Measurements from ENCODE around the gene LMBRD1.
"Not testable (repeated sequence)": the region's sequence is repeated elsewhere in the genome, so short reads cannot be mapped to it uniquely, and the experiment has no call there.

DNA sequence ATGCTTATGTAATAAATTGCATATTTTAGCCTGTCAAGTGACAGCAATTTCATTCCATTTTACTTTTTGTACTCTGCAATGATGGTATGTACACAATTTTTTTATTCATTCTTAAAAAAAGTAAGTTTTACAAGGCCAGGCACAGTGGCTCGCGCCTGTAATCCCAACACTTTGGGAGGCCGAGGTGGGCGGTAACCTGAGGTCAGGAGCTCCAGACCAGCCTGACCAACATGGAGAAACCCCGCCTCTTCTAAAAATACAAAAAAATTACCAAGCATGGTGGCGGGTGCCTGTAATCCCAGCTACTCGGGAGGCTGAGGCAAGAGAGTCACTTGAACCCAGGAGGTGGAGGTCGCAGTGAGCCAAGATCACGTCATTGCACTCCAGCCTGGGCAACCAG lies 130.0 kb downstream of the LMBRD1 start:
- TF ChIP-seq, protein P1, sequence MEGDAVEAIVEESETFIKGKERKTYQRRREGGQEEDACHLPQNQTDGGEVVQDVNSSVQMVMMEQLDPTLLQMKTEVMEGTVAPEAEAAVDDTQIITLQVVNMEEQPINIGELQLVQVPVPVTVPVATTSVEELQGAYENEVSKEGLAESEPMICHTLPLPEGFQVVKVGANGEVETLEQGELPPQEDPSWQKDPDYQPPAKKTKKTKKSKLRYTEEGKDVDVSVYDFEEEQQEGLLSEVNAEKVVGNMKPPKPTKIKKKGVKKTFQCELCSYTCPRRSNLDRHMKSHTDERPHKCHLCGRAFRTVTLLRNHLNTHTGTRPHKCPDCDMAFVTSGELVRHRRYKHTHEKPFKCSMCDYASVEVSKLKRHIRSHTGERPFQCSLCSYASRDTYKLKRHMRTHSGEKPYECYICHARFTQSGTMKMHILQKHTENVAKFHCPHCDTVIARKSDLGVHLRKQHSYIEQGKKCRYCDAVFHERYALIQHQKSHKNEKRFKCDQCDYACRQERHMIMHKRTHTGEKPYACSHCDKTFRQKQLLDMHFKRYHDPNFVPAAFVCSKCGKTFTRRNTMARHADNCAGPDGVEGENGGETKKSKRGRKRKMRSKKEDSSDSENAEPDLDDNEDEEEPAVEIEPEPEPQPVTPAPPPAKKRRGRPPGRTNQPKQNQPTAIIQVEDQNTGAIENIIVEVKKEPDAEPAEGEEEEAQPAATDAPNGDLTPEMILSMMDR (optimal IDR thresholded peaks at IDR 0.05 in 1 of 3, IDR thresholded peaks at IDR 0.05 in 1 of 3, conservative IDR thresholded peaks at IDR 0.05 in 1 of 3; ENCODE audit: extremely low read depth in 1 of 3, insufficient read depth in 2 of 3, low read length in 3 of 3) = not testable (repeated sequence)
- not testable (repeated sequence) for TF ChIP-seq EZH2 (IDR thresholded peaks at IDR 0.05; ENCODE audit: low read length)
